ENCODE data around the gene EMILIN3.

DNA sequence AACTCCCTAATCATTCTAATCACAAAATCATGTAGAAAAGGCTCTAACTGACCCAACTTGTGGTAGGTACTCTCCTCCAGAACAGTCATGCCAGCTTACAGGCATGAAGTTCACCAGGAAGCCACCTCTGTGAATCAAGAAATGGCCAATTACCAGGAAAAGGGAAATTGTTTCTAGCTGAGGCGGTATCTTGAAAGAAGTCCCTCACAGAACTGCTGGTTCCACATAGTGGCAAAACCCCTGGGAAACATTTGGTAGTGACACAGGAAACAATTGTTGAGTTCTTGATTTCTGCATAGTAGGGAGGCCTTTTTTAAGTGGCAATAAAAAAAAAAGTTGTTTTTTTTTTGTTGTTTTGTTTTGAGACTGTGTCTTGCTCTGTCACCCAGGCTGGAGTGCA is 45.6 kb downstream of the EMILIN3 start:
- TF ChIP-seq EZH2 (IDR thresholded peaks at IDR 0.05; ENCODE audit: insufficient read depth, poor library complexity, severe bottlenecking) = no peak
- TF ChIP-seq EZH2phosphoT487 (IDR thresholded peaks at IDR 0.05; ENCODE audit: insufficient read depth, low read depth) = no peak
